Measurements from ENCODE around the gene HSPH1.

GRCh38 chr13:31192306-31192705, 30.6 kb upstream of the HSPH1 start:
- no peak for TF ChIP-seq CTCF (conservative IDR thresholded peaks at IDR 0.05; ENCODE audit: low read depth, low read length)
- no peak for TF ChIP-seq EZH2 (IDR thresholded peaks at IDR 0.05; ENCODE audit: borderline replicate concordance, low read depth, low read length, poor library complexity, severe bottlenecking)
